ENCODE results near the gene CCND1.

DNA sequence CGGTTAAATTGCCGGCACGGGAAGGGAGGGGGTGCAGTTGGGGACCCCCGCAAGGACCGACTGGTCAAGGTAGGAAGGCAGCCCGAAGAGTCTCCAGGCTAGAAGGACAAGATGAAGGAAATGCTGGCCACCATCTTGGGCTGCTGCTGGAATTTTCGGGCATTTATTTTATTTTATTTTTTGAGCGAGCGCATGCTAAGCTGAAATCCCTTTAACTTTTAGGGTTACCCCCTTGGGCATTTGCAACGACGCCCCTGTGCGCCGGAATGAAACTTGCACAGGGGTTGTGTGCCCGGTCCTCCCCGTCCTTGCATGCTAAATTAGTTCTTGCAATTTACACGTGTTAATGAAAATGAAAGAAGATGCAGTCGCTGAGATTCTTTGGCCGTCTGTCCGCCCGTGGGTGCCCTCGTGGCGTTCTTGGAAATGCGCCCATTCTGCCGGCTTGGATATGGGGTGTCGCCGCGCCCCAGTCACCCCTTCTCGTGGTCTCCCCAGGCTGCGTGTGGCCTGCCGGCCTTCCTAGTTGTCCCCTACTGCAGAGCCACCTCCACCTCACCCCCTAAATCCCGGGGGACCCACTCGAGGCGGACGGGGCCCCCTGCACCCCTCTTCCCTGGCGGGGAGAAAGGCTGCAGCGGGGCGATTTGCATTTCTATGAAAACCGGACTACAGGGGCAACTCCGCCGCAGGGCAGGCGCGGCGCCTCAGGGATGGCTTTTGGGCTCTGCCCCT lies 529 bp upstream of the CCND1 start:
- TF ChIP-seq POLR2A (IDR thresholded peaks at IDR 0.05; ENCODE audit: low read length) (no peak), GATA1 (IDR thresholded peaks at IDR 0.05; ENCODE audit: low read depth, low read length) (no peak)

Data from erythroblast (primary cell).